NCI-H2227 (cell line): ENCODE results near the gene NIPSNAP3A.
"Not testable (repeated sequence)": the region's sequence is repeated elsewhere in the genome, so short reads cannot be mapped to it uniquely, and the experiment has no call there.

Experiments
- DNase-seq: peaks from one replicate; lab custom pipeline; 2025; ENCODE audit not compliant: unreplicated experiment; lab: John Stamatoyannopoulos, UW

Gene NIPSNAP3A

DNA sequence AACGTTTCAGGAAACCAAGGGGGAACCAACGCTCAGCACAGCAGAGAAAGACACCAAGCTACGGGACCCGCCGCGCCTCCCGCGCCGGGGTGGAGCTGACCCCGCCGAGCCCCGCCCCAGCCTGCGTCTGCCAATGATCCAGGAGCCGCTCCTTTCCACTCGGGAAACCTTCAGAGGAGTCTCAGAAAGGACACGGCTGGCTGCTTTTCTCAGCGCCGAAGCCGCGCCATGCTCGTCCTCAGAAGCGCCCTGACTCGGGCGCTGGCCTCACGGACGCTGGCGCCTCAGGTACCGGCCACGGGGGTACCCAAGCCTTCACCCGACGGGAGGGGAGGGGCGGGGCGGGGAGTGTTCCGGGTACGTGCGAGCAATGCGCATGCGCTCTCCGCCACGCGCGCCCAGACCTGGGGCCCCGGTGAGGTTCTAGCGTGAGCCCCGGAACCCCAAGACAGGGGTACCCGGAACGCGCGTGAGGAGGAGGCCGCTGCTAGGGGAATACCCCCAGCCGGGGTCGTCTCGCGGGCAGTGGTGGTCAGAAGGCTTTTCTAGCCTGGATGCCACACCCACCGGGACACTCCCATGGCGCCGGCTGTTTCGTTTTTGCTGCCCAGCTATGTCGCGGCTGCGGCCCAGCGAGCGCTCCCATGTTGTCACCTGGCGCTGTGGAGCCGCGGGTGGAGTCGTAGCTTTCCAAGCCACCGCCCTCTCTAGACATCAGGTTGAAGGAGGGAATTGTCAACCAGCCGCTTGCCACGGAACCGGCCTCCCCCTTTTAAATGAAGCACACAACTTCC, at the start of gene NIPSNAP3A:
Gene NIPSNAP3A, plus strand, starts transcription at position 119 of the 794 bp plus-strand sequence. Its CDS starts 110 bp downstream, at position 229.
- peak; percentile 84 for DNase-seq

DNA sequence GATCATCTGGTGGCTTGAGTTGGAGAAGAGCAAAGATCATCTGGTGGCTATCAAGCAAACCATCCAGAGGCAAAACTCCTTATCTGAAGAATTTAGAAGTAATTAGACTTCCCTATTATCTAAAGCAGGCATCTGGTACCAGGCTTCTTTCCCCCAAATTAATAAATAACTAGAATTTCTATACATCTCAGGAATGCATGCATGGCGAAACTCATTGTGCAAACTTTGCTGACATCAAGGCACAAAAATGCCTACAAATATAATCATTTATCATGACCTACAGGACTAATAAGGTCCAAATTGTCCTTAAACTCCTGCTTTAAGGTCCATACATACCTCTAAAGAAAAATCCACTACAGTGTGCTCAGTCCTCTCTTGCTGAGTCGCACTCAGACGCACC, 47.2 kb upstream of the NIPSNAP3A start:
- DNase-seq, result no peak

- not testable (repeated sequence) for DNase-seq
Observed at GRCh38 chr9:104708737-104709136, 38.7 kb upstream of the NIPSNAP3A start.

DNA sequence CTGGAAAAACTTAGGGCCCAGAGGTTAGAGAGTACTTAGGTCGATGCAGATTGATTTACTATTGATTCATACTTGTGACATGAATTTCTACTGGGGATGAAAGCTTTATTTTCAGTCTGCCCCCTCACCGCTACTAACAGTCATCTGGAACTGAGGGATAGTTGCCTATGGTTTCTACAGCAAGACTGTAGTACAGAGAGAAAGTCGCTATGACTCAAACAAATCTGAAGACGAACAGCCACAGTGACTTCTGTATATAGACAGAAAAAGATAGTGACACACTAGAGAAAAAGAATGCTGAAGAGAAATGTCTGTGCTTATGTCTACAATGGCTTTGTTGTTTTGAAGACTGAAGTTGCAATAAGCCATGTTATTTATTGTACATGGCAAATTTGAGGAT, 35.9 kb upstream of the NIPSNAP3A start:
- no peak for DNase-seq

DNA sequence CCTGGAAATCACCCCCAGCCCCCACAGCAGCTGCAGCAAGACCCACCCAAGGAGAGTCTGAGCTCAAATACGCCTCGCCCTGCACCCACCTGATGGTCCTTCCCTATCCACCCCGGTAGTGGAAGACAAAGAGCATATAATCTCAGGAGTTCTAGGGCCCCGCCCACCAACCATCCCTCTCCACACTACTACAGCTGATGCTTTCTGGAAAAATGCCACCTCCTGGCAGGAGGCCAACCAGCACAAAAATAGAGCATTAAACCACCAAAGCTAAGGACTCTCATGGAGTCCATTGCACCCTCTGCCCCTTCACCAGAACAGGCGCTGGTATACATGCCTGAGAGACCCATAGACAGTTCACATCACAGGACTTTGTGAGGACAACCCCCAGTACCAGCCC, 22.5 kb upstream of the NIPSNAP3A start:
- DNase-seq, result no peak

DNA sequence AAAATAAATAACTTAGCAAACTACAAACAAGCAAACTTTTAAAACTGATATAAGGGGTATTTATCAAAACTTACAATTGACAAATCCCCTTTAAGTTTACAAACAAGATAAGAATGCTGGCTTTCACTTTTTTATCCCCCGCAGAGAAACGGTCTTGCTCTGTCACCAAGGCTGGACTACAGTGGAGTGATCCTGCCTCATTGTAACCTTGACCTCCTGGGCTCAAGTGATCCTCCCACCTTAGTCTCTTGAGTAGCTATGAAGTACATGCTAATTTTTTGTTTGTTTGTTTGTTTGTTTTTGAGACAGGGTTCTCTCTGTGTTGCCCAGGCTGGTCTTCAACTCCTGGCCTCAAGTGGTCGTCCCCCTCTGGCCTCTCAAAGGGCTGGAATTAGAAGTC, 9.0 kb upstream of the NIPSNAP3A start:
- no peak for DNase-seq

DNA sequence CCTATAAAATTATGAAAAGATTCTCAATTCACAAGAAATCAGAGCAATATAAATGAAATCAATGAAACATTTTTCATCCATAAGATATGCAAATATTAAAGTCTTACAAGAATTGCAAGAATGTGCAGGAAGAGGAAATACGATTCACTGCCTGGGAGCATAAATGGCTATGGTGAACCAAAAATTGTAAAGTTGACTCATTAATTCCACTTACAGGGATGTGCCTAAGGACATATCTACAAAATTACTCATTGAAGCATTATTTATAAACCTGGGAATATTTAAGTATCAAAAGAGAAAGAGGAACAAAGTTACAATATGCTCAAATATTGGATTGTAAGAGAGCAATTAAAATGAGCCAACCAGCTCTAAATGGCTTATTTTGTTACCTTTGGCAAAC, 6.9 kb upstream of the NIPSNAP3A start:
- DNase-seq, result no peak

DNA sequence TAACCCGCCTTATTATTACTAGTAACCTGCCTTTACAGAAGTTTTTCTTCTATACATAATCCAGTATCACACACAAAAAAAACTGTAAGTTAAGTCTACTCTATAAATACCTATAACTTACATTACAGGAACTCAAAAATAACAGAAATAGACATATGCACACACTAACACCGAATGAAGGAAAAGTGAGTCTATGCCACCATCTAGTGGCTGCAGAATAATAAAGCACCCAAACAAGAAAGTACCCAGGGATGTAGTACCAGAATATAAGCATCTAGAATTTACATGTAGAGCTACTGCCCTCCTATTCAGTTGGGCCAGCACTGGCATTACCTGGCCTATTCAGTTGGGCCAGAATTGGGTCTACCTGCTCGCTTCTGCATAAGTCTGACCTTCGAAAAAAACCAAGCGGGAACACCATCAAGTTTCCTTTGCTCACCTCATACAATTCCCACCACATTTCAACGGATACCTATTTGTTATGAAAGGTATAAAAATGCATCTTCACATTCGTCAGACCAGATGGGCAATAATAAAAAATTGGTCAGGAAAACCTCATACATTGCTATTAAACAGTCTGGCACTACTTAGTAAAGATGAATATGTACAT, 4.0 kb upstream of the NIPSNAP3A start:
- peak; percentile 45 for DNase-seq

- DNase-seq, result no peak
Observed at GRCh38 chr9:104745852-104746251, 1.6 kb upstream of the NIPSNAP3A start.

DNA sequence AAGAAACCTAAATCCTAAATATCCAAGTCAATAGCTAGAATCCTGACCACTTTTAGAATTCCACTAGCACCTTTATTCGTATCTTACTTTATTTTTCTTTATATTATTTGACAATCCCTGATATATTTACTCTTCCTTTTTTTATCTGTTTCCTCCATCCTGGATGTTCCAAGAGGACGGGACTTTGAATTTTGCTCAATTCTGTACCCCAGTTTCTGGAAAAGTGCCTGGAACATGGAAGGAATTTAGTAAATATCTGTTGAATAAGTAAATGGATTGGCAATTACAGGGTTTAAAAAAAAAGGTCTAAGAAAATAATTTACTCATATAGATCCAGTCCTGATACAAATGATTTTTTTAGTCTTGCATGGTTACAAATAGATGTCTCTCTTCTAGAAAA, 1.2 kb upstream of the NIPSNAP3A start:
- no peak for DNase-seq

GRCh38 chr9:104746798-104747197, 685 bp upstream of the NIPSNAP3A start:
- no peak for DNase-seq

GRCh38 chr9:104747245-104747564, 278 bp upstream of the NIPSNAP3A start:
- no peak for DNase-seq

DNA sequence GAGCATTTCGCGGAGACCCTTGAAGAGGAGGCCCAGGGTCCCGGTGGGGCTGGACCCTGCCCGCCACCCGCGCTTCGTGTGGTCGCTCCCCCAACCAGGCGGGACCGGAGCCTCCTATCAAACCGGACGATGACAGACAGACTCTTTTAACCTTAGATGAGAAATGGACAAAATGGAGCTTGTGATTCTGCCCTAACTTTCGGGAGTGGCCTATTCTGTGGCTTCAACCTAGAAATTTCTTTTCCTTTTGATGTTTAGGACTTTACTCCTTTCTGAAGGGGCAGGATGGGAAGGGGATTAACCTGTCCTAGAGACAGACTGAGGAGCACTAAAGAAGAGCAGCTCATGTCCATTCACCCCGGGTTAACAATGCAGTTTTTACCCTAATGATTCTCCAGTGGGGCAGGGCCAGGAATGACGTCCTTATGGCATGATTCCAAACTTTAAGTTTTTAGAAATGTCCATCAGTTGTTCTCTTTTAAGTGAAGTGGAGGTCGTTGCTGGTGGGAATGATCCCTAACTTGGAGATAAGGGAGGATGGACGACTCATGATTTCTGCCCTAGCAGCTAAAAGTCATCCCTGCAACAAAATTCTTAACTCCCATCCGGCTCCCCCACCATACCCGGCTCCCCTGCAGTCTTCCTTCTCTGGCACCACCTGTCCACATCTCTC, 1.0 kb downstream of the NIPSNAP3A start:
- peak; percentile 6 for DNase-seq

- no peak for DNase-seq
Observed at GRCh38 chr9:104750185-104750767, 2.8 kb downstream of the NIPSNAP3A start.

DNA sequence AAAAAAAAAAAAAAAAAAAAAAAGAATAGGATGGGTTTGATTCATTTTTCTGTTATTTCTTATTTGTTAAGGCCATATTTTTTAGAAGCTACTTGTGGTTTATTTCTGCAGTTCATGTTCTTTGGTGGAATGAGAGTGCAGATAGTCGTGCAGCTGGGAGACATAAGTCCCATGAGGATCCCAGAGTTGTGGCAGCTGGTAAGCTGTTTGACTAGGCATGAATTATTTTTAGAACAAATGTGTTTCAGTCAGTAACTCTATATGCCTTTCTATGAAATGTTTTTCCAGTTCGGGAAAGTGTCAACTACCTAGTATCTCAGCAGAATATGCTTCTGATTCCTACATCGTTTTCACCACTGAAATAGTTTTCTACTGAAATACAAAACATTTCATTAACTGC, 11.5 kb downstream of the NIPSNAP3A start:
- DNase-seq, result no peak

DNA sequence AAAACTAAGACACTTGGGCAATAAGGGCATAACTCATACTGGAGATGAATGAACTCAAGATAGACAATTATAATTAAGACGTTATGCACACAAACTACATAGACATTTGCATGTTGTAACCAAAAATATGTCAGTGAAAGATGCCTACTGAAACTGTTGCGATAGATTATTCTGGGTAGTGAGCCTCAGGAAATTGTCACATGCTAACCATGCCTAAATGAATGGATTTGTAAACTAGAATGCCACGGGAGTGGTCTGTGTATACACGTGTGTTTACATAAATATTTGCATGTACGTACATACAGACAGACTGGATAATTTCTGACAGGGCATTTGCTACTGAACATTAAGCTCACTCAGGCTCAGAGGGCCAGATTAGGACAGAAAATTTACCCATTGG, 17.7 kb downstream of the NIPSNAP3A start:
- no peak for DNase-seq

DNA sequence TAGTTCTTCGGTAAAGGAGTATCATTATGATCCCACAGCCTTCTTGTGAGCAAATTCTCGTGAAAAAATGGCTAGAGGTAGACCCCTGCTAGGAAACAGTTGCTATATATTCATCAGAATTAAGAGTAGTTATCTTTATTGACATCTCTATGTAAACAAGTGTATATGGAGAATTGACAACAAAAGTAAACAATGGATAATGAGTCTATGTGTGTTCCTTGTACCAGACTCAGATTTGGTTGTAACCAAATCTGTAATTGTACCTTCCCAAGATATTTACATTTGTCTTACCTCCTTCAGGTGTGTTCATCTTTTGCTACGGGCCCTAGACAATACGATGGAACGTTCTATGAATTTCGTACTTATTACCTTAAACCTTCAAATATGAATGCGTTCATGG, 18.5 kb downstream of the NIPSNAP3A start:
- no peak for DNase-seq

DNA sequence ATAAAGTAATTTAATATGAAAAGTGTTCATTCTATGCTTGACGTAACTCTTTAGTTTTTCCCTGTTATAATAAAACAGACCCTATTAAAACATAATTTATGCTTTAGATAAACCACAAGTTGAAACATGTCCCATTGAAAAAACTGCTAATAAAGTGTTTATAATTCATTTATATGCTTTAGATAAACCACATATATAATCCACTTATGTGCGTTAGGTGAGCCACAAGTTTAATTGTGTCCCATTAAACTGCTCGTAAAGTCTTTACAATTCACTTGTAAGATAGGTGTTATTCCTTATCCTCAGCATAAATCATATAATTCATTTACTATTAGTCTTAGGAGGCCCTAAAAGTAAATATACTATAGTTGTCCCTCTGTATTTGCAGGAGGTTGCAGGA, 20.0 kb downstream of the NIPSNAP3A start:
- no peak for DNase-seq

DNA sequence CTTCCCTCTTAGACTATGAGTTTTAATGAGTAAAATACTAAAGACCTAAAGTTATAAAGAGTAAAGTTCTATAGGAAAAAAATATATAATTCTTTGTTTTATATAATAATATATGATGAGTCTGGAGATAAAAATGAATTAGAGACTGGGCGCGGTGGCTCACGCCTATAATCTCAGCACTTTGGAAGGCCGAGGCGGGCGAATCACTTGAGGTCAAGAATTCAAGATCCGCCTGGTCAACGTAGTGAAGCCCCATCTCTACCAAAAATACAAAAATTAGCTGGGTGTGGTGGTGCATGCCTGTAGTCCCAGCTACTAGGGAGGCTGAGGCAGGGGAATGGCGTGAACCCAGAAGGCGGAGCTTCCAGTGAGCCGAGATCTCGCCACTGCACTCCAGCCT, 21.5 kb downstream of the NIPSNAP3A start:
- not testable (repeated sequence) for DNase-seq

DNA sequence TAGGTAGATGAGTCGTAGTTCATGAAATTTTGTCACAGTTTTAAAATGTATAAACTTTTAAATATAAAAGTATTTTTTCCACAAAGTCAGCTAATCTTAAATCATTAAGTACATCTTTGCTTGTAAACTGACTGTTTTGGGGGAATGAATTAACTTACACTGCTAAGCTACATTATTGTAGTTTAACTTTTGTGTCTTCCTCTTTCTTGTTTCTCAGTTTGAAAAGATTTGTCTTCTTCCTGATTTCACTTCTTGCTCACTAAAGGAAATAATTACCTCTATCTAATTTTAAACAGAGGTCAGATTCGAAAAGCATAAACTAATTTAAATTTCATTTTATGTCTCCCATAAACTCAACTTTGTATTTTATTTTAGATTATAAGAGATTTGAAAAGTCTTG, 22.2 kb downstream of the NIPSNAP3A start:
- no peak for DNase-seq

DNA sequence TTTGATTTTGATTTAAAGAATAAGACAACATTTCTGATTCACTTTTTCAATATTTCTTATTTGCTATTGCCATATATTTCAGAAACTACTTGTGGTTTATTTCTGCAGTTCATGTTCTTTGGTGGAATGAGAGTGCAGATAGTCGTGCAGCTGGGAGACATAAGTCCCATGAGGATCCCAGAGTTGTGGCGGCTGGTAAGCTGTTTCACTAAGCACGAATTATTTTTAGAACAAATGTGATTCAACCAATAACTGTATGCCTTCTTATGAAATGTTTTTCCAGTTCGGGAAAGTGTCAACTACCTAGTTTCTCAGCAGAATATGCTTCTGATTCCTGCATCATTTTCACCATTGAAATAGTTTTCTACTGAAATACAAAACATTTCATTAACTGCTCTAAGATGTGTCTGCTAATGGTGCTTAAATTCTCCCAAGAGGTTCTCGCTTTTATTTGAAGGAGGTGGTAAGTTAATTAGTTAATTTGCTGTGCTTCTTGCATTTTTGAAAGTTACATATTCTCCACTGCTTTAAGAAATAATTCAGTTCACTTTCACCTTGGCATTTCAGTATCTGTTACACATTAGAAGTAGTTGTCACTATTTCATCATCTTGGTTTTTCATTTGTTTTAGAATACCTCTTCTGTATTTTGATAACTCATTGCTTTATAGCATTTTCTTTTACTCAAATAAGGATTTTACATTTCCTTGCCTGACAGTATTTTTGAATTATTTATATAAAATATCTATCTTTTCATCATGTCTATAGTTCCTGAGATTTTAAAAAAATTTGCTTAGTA, 25.4 kb downstream of the NIPSNAP3A start:
- DNase-seq, result no peak
